Parathyroid adenoma (tissue), 2 donors: ENCODE results near the gene TULP4.

Experiments
- H2AFZ ChIP-seq: fragments of 300-600 bp; sonication (generic); one replicate; pipeline ENCODE4 v1.7.0; 2017; ENCODE audit warnings: antibody characterized with exemption, mild to moderate bottlenecking
- H3K27ac ChIP-seq: fragments of 300-600 bp; sonication (generic); one replicate; pipeline ENCODE4 v1.7.0; 2017
- H3K27me3 ChIP-seq: fragments of 300-600 bp; sonication (generic); one replicate; pipeline ENCODE4 v1.7.0; 2017; ENCODE audit warnings: low read length; ENCODE audit not compliant: control insufficient read depth, insufficient read depth
- H3K36me3 ChIP-seq: fragments of 300-600 bp; sonication (generic); one replicate; pipeline ENCODE4 v1.7.0; 2017; ENCODE audit warnings: low read length; ENCODE audit not compliant: control insufficient read depth, insufficient read depth
- H3K4me1 ChIP-seq: fragments of 300-600 bp; sonication (generic); one replicate; pipeline ENCODE4 v1.7.0; 2017; ENCODE audit warnings: control low read depth
- H3K4me2 ChIP-seq: fragments of 300-600 bp; sonication (generic); one replicate; pipeline ENCODE4 v1.7.0; 2017; ENCODE audit warnings: low read length
- H3K4me3 ChIP-seq: fragments of 300-600 bp; sonication (generic); one replicate; pipeline ENCODE4 v1.7.0; 2017; ENCODE audit warnings: low read depth, low read length
- H3K79me2 ChIP-seq: fragments of 300-600 bp; sonication (generic); one replicate; pipeline ENCODE4 v1.7.0; 2017; ENCODE audit warnings: control low read depth
- H3K9ac ChIP-seq: fragments of 300-600 bp; sonication (generic); one replicate; pipeline ENCODE4 v1.7.0; 2017; ENCODE audit warnings: mild to moderate bottlenecking
- H3K9me3 ChIP-seq: fragments of 300-600 bp; sonication (generic); one replicate; pipeline ENCODE4 v1.7.0; 2017; ENCODE audit warnings: low read length; ENCODE audit not compliant: control insufficient read depth
- TF ChIP-seq, protein P1 (sequence below): fragments of 300-600 bp; sonication (generic); IDR thresholded peaks from one replicate; pipeline ENCODE4 v1.7.0; 2017; ENCODE audit warnings: antibody characterized with exemption, mild to moderate bottlenecking
- donor health status: primary hyperparathyroidism.

Gene TULP4

GRCh38 chr6:158503222-158503621, 191.0 kb downstream of the TULP4 start:
- no peaks in the 10 kb centered on the region for H3K36me3 ChIP-seq
- H3K9me3 ChIP-seq, result no peaks in the 10 kb centered on the region
- TF ChIP-seq, protein P1, sequence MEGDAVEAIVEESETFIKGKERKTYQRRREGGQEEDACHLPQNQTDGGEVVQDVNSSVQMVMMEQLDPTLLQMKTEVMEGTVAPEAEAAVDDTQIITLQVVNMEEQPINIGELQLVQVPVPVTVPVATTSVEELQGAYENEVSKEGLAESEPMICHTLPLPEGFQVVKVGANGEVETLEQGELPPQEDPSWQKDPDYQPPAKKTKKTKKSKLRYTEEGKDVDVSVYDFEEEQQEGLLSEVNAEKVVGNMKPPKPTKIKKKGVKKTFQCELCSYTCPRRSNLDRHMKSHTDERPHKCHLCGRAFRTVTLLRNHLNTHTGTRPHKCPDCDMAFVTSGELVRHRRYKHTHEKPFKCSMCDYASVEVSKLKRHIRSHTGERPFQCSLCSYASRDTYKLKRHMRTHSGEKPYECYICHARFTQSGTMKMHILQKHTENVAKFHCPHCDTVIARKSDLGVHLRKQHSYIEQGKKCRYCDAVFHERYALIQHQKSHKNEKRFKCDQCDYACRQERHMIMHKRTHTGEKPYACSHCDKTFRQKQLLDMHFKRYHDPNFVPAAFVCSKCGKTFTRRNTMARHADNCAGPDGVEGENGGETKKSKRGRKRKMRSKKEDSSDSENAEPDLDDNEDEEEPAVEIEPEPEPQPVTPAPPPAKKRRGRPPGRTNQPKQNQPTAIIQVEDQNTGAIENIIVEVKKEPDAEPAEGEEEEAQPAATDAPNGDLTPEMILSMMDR, result no peak
- no peak overlapping the region for H3K27ac ChIP-seq
- H2AFZ ChIP-seq, result no peak overlapping the region
- no peaks in the 10 kb centered on the region for H3K27me3 ChIP-seq
- no peaks in the 10 kb centered on the region for H3K79me2 ChIP-seq
- no peak overlapping the region for H3K4me3 ChIP-seq
- no peaks in the 10 kb centered on the region for H3K4me1 ChIP-seq
- H3K9ac ChIP-seq, result no peak overlapping the region
- H3K4me2 ChIP-seq, result no peak overlapping the region

DNA sequence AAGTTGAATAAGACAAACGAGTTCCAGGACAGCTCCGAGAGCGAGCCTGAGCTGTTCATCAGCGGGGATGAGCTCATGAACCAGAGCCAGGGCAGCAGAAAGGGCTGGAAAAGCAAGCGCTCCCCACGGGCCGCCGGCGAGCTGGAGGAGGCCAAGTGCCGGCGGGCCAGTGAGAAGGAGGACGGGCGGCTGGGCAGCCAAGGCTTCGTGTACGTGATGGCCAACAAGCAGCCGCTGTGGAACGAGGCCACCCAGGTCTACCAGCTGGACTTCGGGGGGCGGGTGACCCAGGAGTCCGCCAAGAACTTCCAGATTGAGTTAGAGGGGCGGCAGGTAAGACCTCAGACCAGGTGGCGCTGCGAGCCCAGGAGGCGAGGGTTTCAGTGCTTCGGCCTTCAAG, 191.6 kb downstream of the TULP4 start:
- Histone ChIP-seq H3K4me2 (no peak overlapping the region), H3K79me2 (no peaks in the 10 kb centered on the region), H3K9ac (no peak overlapping the region), H3K9me3 (no peaks in the 10 kb centered on the region), H3K4me3 (no peak overlapping the region), H3K27me3 (no peaks in the 10 kb centered on the region), H3K27ac (no peak overlapping the region), H3K4me1 (no peaks in the 10 kb centered on the region), H3K36me3 (no peaks in the 10 kb centered on the region), H2AFZ (no peak overlapping the region)
- TF ChIP-seq, protein P1, result no peak

DNA sequence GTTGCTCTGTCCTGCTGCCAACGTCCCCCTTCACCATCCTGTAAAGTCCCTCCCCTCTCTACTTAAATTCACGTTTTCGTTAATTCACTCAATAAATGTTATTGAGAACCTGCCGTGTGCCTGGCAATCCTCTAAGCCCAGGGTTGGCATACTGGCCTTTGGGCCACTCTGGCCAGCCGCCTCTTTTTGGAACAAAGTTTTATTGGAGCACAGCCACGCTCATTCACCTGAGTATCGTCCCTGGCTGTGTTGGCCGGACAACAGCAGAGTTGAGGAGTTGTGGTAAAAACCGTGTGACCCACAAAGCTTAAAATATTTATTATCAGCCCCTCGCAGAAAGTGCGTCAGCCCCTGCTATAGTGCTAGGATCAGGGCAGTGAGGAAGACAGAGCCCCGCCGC, 192.9 kb downstream of the TULP4 start:
- Histone ChIP-seq H3K27me3 (no peaks in the 10 kb centered on the region), H2AFZ (no peak overlapping the region), H3K4me1 (no peaks in the 10 kb centered on the region), H3K36me3 (no peaks in the 10 kb centered on the region), H3K27ac (no peak overlapping the region), H3K9me3 (no peaks in the 10 kb centered on the region), H3K4me3 (no peak overlapping the region), H3K4me2 (no peak overlapping the region), H3K79me2 (no peaks in the 10 kb centered on the region), H3K9ac (no peak overlapping the region)
- TF ChIP-seq, protein P1, result no peak

DNA sequence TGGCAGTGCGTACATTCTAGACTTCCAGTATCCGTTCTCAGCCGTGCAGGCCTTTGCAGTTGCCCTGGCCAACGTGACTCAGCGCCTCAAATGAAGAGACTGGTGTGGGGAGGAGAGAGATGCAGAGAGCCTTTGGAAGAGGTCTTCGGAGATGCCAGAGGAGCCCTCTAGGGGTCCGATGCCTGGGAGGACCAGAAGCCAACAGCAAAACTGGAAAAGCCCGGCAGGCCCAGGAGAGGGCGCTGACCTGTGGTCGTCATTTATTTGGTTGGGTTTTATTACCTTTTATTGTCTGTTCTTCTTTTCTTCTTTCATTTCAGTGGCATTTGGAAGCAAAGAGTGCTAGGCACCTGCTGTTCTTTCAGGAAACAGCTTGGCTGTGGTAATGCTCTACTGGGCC, 194.3 kb downstream of the TULP4 start:
- no peak overlapping the region for H3K27ac ChIP-seq
- H3K4me2 ChIP-seq, result no peak overlapping the region
- no peaks in the 10 kb centered on the region for H3K36me3 ChIP-seq
- no peak overlapping the region for H2AFZ ChIP-seq
- TF ChIP-seq, protein P1, result no peak
- H3K79me2 ChIP-seq, result no peaks in the 10 kb centered on the region
- H3K9me3 ChIP-seq, result no peaks in the 10 kb centered on the region
- H3K9ac ChIP-seq, result no peak overlapping the region
- H3K4me1 ChIP-seq, result no peaks in the 10 kb centered on the region
- no peaks in the 10 kb centered on the region for H3K27me3 ChIP-seq
- H3K4me3 ChIP-seq, result no peak overlapping the region

- H3K4me3 ChIP-seq, result no peak overlapping the region
- no peaks in the 10 kb centered on the region for H3K79me2 ChIP-seq
- H3K4me2 ChIP-seq, result no peak overlapping the region
- H2AFZ ChIP-seq, result no peak overlapping the region
- H3K4me1 ChIP-seq, result no peaks in the 10 kb centered on the region
- H3K27me3 ChIP-seq, result no peaks in the 10 kb centered on the region
- no peaks in the 10 kb centered on the region for H3K36me3 ChIP-seq
- TF ChIP-seq, protein P1, result no peak
- H3K9me3 ChIP-seq, result no peaks in the 10 kb centered on the region
- no peak overlapping the region for H3K27ac ChIP-seq
- no peak overlapping the region for H3K9ac ChIP-seq
Measured at GRCh38 chr6:158507174-158507573, 194.9 kb downstream of the TULP4 start.
